Measurements from ENCODE around the gene SPPL2B.

DNA sequence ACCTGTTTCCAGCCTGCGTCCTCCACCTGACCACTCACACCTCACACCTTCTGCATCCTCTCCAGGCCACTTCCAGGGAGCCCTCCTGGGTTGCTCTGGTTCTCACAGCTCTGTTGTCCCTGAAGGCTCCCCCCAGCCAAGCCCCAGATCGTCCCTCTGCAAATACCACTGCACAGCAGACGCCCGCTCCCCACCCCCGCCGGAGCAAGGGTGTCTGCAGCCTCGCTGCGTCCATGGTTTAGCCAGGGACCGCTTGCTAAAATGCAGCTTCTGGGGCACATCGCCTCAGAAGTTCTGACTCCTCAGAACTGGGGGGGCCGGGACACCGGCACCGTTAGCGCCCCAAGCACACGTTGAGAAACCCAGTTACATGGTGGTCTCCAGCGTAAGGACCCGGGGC, 21.5 kb upstream of the SPPL2B start:
- TF ChIP-seq EZH2phosphoT487 (IDR thresholded peaks at IDR 0.05; ENCODE audit: low read length), result no peak
- TF ChIP-seq, protein P1, sequence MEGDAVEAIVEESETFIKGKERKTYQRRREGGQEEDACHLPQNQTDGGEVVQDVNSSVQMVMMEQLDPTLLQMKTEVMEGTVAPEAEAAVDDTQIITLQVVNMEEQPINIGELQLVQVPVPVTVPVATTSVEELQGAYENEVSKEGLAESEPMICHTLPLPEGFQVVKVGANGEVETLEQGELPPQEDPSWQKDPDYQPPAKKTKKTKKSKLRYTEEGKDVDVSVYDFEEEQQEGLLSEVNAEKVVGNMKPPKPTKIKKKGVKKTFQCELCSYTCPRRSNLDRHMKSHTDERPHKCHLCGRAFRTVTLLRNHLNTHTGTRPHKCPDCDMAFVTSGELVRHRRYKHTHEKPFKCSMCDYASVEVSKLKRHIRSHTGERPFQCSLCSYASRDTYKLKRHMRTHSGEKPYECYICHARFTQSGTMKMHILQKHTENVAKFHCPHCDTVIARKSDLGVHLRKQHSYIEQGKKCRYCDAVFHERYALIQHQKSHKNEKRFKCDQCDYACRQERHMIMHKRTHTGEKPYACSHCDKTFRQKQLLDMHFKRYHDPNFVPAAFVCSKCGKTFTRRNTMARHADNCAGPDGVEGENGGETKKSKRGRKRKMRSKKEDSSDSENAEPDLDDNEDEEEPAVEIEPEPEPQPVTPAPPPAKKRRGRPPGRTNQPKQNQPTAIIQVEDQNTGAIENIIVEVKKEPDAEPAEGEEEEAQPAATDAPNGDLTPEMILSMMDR (IDR thresholded peaks at IDR 0.05; ENCODE audit: low read length), result no peak
- TF ChIP-seq EZH2 (optimal IDR thresholded peaks at IDR 0.05; ENCODE audit: low read depth, low read length), result no peak

Data from MM.1S (cell line).